RWPE2 (cell line): ENCODE measurements around the gene EML1.

Source experiments
- ATAC-seq: fragments of 200-7000 bp; cut with Tn5 transposase; 3 replicates; pipeline ENCODE4 v1.9.1; 2021; ENCODE audit warnings: low read depth
- DNase-seq: peaks from one replicate; pipeline ENCODE4 v3.0.0-alpha.2; 2020; ENCODE audit warnings: low spot score
- H3K27ac ChIP-seq: fragments of 450-650 bp; 2 replicates; pipeline ENCODE4 v1.5.1; 2017; ENCODE audit warnings: mild to moderate bottlenecking; ENCODE audit not compliant: poor library complexity, severe bottlenecking
- H3K27me3 ChIP-seq: fragments of 250-450 bp; sonication (Bioruptor Pico); 2 replicates; pipeline ENCODE4 v1.5.1; 2021; ENCODE audit warnings: mild to moderate bottlenecking, moderate library complexity; ENCODE audit not compliant: insufficient read depth, poor library complexity, severe bottlenecking
- H3K36me3 ChIP-seq: fragments of 250-450 bp; sonication (Bioruptor Pico); 2 replicates; pipeline ENCODE4 v1.5.1; 2020; ENCODE audit warnings: low read depth, mild to moderate bottlenecking, moderate library complexity
- H3K4me1 ChIP-seq: fragments of 250-450 bp; sonication (Bioruptor Pico); 2 replicates; pipeline ENCODE4 v1.5.1; 2021; ENCODE audit warnings: mild to moderate bottlenecking, moderate library complexity; ENCODE audit not compliant: insufficient read depth, poor library complexity, severe bottlenecking
- H3K4me3 ChIP-seq: fragments of 250-450 bp; sonication (Bioruptor Pico); 2 replicates; pipeline ENCODE4 v1.5.1; 2021; ENCODE audit warnings: mild to moderate bottlenecking, moderate library complexity; ENCODE audit not compliant: severe bottlenecking
- H3K9me3 ChIP-seq: fragments of 250-450 bp; sonication (Bioruptor Pico); 2 replicates; pipeline ENCODE4 v1.5.1; 2021; ENCODE audit warnings: mild to moderate bottlenecking, moderate library complexity; ENCODE audit not compliant: severe bottlenecking
- CTCF ChIP-seq: fragments of 450-650 bp; IDR thresholded peaks from one replicate; pipeline ENCODE4 v1.5.1; 2017; ENCODE audit warnings: mild to moderate bottlenecking, moderate library complexity; ENCODE audit not compliant: poor library complexity, severe bottlenecking

Gene EML1

GRCh38 chr14:99816217-99816616, 23.0 kb downstream of the EML1 start:
- H3K27me3 ChIP-seq, result peaks cover 12% of the 10 kb centered on the region
- no peaks in the 10 kb centered on the region for H3K36me3 ChIP-seq
- H3K4me3 ChIP-seq, result no peak overlapping the region
- TF ChIP-seq CTCF, result no peak
- H3K27ac ChIP-seq, result no peak overlapping the region
- H3K4me1 ChIP-seq, result no peaks in the 10 kb centered on the region
- DNase-seq (no peak), ATAC-seq (no peak)
- no peaks in the 10 kb centered on the region for H3K9me3 ChIP-seq

- DNase-seq, result no peak
- Histone ChIP-seq H3K36me3 (no peaks in the 10 kb centered on the region), H3K4me3 (no peak overlapping the region), H3K9me3 (no peaks in the 10 kb centered on the region), H3K4me1 (no peaks in the 10 kb centered on the region), H3K27ac (no peak overlapping the region), H3K27me3 (peaks cover 12% of the 10 kb centered on the region)
- TF ChIP-seq CTCF, result no peak
- no peak for ATAC-seq
Observed at GRCh38 chr14:99816642-99817041, 23.4 kb downstream of the EML1 start.

- H3K27ac ChIP-seq, result no peak overlapping the region
- no peaks in the 10 kb centered on the region for H3K36me3 ChIP-seq
- no peak for TF ChIP-seq CTCF
- H3K27me3 ChIP-seq, result peaks cover 14% of the 10 kb centered on the region
- ATAC-seq, result no peak
- DNase-seq, result no peak
- no peaks in the 10 kb centered on the region for H3K4me1 ChIP-seq
- no peak overlapping the region for H3K4me3 ChIP-seq
- no peaks in the 10 kb centered on the region for H3K9me3 ChIP-seq
Observed at GRCh38 chr14:99817331-99817730, 24.1 kb downstream of the EML1 start.

GRCh38 chr14:99818503-99819036, 25.4 kb downstream of the EML1 start:
- H3K4me3 ChIP-seq, result no peak overlapping the region
- no peaks in the 10 kb centered on the region for H3K36me3 ChIP-seq
- peaks cover 16% of the 10 kb centered on the region for H3K27me3 ChIP-seq
- no peaks in the 10 kb centered on the region for H3K4me1 ChIP-seq
- no peak for TF ChIP-seq CTCF
- H3K9me3 ChIP-seq, result no peaks in the 10 kb centered on the region
- DNase-seq (no peak), ATAC-seq (no peak)
- H3K27ac ChIP-seq, result no peak overlapping the region

- no peak for ATAC-seq
- no peak for DNase-seq
- peaks cover 16% of the 10 kb centered on the region for H3K27me3 ChIP-seq
Observed at GRCh38 chr14:99819514-99819913, 26.3 kb downstream of the EML1 start.

More at GRCh38 chr14:99819514-99819913, 26.3 kb downstream of the EML1 start:
- Histone ChIP-seq H3K9me3 (no peaks in the 10 kb centered on the region), H3K27ac (no peak overlapping the region), H3K4me3 (no peak overlapping the region), H3K4me1 (no peaks in the 10 kb centered on the region), H3K36me3 (no peaks in the 10 kb centered on the region)
- TF ChIP-seq CTCF, result no peak
